Prostate gland (tissue), 2 donors: ENCODE data around the gene ANKS1B. TPM values are rescaled to one million over a fixed set of nuclear protein-coding genes. Genes with fewer than 3 reads are reported as not detected.

ENCODE experiments used
- DNase-seq: peaks from one replicate; pipeline ENCODE4 v3.0.0-alpha.2; 2019; ENCODE audit warnings: low spot score
- H3K27ac ChIP-seq, 2 donors: fragments of 200-600 bp; sonication (generic); 2 replicates each; pipeline ENCODE4 v1.5.1; 2017 to 2019
- H3K27me3 ChIP-seq: fragments of 200-600 bp; sonication (generic); replicated peaks from 2 replicates; pipeline ENCODE4 v1.5.1; 2019; ENCODE audit not compliant: insufficient read depth
- H3K36me3 ChIP-seq, 2 donors: fragments of 200-600 bp; sonication (generic); 1 replicate in 1 of 2; 2 replicates in 1 of 2; pipeline versions ENCODE4 v1.5.1 to v1.8.1; 2017 to 2019
- H3K4me1 ChIP-seq: fragments of 200-600 bp; sonication (generic); replicated peaks from 2 replicates; pipeline ENCODE4 v1.5.1; 2019
- H3K4me3 ChIP-seq, 2 donors: fragments of 200-600 bp; sonication (generic); 2 replicates each; pipeline ENCODE4 v1.5.1; 2017 to 2019
- H3K9me3 ChIP-seq: fragments of 200-600 bp; sonication (generic); 2 replicates; pipeline ENCODE4 v1.5.1; 2017
- POLR2A ChIP-seq: fragments of 450-650 bp; IDR thresholded peaks from one replicate; pipeline ENCODE4 v1.6.1; 2016; ENCODE audit warnings: antibody characterized with exemption, mild to moderate bottlenecking
- POLR2AphosphoS5 ChIP-seq: sonication (generic); formaldehyde crosslinking; IDR thresholded peaks from one replicate; pipeline ENCODE4 v1.6.1; 2017; ENCODE audit warnings: antibody characterized with exemption
- WGBS: methylation state at CpG from one replicate; pipeline ENCODE4 v1.1.5; 2018; 5-methylcytosine and 5-hydroxymethylcytosine counted together
- intact Hi-C: fragments of 100-400 bp; cut with DNase I; formaldehyde crosslinking; loops from one replicate; pipeline ENCODE4 v1.14.2; 2022
- total RNA-seq, 2 donors: library from RNA; depleted of rRNA; stranded (reverse); fragments of >200 nt; gene quantifications; one replicate each; pipeline ENCODE4 v1.1.0, GENCODE V29; 2016
- TF ChIP-seq, protein P1 (sequence below), 4 experiments: fragments of 200-600 bp in 2 of 4; fragments of 450-650 bp in 2 of 4; sonication (generic) in 2 of 4; IDR thresholded peaks; 1 replicate in 3 of 4; 2 replicates in 1 of 4; pipeline ENCODE4 v1.5.1; 2016 to 2019; ENCODE audit warnings: antibody characterized with exemption in 4 of 4, mild to moderate bottlenecking in 2 of 4, moderate library complexity in 2 of 4

ANKS1B gene
- total RNA-seq, 2 donors from 2014 or later: 13.0 to 17.4 TPM

GRCh38 chr12:99271071-99271470 is 713.7 kb downstream of the ANKS1B start:
- no peak for DNase-seq
- 67% methylated on average over 3 of the region's 3 CpGs for WGBS
- no peaks in the 10 kb centered on the region for H3K4me1 ChIP-seq
- no peak overlapping the region for H3K27ac ChIP-seq
- TF ChIP-seq, protein P1, sequence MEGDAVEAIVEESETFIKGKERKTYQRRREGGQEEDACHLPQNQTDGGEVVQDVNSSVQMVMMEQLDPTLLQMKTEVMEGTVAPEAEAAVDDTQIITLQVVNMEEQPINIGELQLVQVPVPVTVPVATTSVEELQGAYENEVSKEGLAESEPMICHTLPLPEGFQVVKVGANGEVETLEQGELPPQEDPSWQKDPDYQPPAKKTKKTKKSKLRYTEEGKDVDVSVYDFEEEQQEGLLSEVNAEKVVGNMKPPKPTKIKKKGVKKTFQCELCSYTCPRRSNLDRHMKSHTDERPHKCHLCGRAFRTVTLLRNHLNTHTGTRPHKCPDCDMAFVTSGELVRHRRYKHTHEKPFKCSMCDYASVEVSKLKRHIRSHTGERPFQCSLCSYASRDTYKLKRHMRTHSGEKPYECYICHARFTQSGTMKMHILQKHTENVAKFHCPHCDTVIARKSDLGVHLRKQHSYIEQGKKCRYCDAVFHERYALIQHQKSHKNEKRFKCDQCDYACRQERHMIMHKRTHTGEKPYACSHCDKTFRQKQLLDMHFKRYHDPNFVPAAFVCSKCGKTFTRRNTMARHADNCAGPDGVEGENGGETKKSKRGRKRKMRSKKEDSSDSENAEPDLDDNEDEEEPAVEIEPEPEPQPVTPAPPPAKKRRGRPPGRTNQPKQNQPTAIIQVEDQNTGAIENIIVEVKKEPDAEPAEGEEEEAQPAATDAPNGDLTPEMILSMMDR (IDR thresholded peaks at IDR 0.05): no peak
- no peak for TF ChIP-seq POLR2A
- TF ChIP-seq POLR2AphosphoS5: no peak
- no peaks in the 10 kb centered on the region for H3K9me3 ChIP-seq
- H3K36me3 ChIP-seq: no peaks in the 10 kb centered on the region
- no peaks in the 10 kb centered on the region for H3K27me3 ChIP-seq
- H3K4me3 ChIP-seq: no peak overlapping the region
- intact Hi-C loops: no loop called here

DNA sequence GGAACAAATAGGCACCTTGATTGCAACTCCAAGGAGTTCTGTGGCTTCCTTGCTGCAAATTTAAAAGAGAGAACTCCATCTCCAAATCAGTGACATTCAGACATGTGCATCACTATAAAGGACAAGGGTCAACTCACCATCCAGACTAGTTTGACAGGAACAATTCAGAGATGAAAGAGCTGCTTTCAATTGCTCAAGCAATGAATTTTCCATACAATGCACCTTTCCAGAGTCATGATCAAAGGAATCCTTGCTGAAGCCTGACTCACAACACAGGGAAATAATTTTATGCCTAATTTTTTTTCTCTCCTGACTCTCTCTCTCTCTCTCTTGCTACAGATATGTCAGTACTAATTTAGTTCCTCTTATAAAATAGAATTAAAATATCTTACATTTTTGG is 717.7 kb downstream of the ANKS1B start:
- Histone ChIP-seq H3K27ac (no peak overlapping the region), H3K4me3 (no peak overlapping the region), H3K36me3 (no peaks in the 10 kb centered on the region), H3K4me1 (no peaks in the 10 kb centered on the region), H3K27me3 (no peaks in the 10 kb centered on the region), H3K9me3 (no peaks in the 10 kb centered on the region)
- intact Hi-C loops: no loop called here
- DNase-seq: no peak
- TF ChIP-seq POLR2A (no peak), POLR2AphosphoS5 (no peak)
- TF ChIP-seq, protein P1 (IDR thresholded peaks at IDR 0.05): no peak

GRCh38 chr12:99265648-99266047 is 719.1 kb downstream of the ANKS1B start:
- no peak for DNase-seq
- H3K4me1 ChIP-seq: no peaks in the 10 kb centered on the region
- H3K9me3 ChIP-seq: no peaks in the 10 kb centered on the region
- no peak overlapping the region for H3K4me3 ChIP-seq
- H3K36me3 ChIP-seq: no peaks in the 10 kb centered on the region
- intact Hi-C loops: no loop called here
- no peaks in the 10 kb centered on the region for H3K27me3 ChIP-seq
- no peak overlapping the region for H3K27ac ChIP-seq
- TF ChIP-seq POLR2A (no peak), POLR2AphosphoS5 (no peak)
- TF ChIP-seq, protein P1 (IDR thresholded peaks at IDR 0.05): no peak
- 83% methylated on average over 3 of the region's 3 CpGs for WGBS

GRCh38 chr12:99261256-99261655 is 723.5 kb downstream of the ANKS1B start:
- no peak for DNase-seq
- Histone ChIP-seq H3K4me3 (no peak overlapping the region), H3K36me3 (no peaks in the 10 kb centered on the region), H3K4me1 (no peaks in the 10 kb centered on the region), H3K27ac (no peak overlapping the region), H3K9me3 (no peaks in the 10 kb centered on the region), H3K27me3 (no peaks in the 10 kb centered on the region)
- intact Hi-C loops: no loop called here
- TF ChIP-seq, protein P1 (IDR thresholded peaks at IDR 0.05): no peak
- TF ChIP-seq POLR2AphosphoS5: no peak
- TF ChIP-seq POLR2A: no peak
- 88% methylated on average over 1 of the region's 1 CpG for WGBS

DNA sequence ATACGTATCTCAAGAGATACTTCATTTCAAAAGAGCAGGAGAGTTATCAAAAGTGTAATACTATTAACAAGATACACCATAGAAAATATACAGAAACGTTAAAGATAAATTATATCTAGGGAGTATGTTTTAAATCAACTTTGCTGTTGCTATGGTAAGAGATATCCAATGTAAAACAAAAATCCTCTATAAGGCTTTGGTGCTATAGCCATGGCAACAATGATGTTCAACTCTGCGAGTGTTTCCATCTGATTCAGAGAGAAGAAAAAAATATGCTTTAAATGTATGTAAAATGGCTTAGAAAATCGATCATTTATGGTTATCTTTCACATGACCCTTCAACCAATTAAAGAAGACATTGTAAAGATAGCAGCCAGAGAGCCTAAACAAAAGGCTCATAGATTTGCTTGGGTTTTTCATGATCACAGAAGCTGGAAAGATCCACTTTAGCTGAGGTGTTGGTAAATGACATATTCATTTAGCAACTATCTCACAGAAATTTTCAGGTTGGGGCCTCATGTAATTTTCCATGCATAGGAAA is 724.2 kb downstream of the ANKS1B start:
- WGBS: 74% methylated on average over 4 of the region's 4 CpGs
- TF ChIP-seq POLR2A (no peak), POLR2AphosphoS5 (no peak)
- TF ChIP-seq, protein P1 (IDR thresholded peaks at IDR 0.05): no peak
- intact Hi-C loops: no loop called here

More for the DNA sequence above, 724.2 kb downstream of the ANKS1B start:
- no peak for DNase-seq
- Histone ChIP-seq H3K36me3 (no peaks in the 10 kb centered on the region), H3K27ac (no peak overlapping the region), H3K4me1 (no peaks in the 10 kb centered on the region), H3K4me3 (no peak overlapping the region), H3K27me3 (no peaks in the 10 kb centered on the region), H3K9me3 (no peaks in the 10 kb centered on the region)
